Endothelial cell of umbilical vein (primary cell): ENCODE measurements around the gene CSF2. TPM values are rescaled to one million over a fixed set of nuclear protein-coding genes. Genes with fewer than 3 reads are reported as not detected.

Experiments
- BruUV-seq: library from RNA; stranded (reverse); fragments of 400-500 nt; replicated peaks from 2 replicates; lab custom pipeline; 2021; lab: Mats Ljungman, UMichigan
- CTCF ChIA-PET: fragments of 300-600, 350-600 bp; sonication (Branson Sonifier 250); formaldehyde crosslinking; loops from one replicate; lab custom pipeline; 2021; ENCODE audit warnings: antibody characterized with exemption, inconsistent platforms; lab: Charles Lee
- POLR2A ChIA-PET: fragments of 300-600, 350-600 bp; sonication (Branson Sonifier 250); formaldehyde crosslinking; loops from one replicate; lab custom pipeline; 2021; ENCODE audit warnings: antibody characterized with exemption, inconsistent platforms; lab: Charles Lee
- DNase-seq: peaks from one replicate; pipeline ENCODE4 v3.0.0-alpha.2; 2011; ENCODE audit warnings: low read depth, low spot score
- FAIRE-seq: peaks from 2 replicates; lab custom pipeline; 2011; peaks lifted over from hg19 to GRCh38; lab: Jason Lieb, UNC
- H2AFZ ChIP-seq: 2 replicates; pipeline ENCODE4 v1.6.0; 2012; ENCODE audit warnings: low read depth, low read length, control low read depth, inconsistent platforms
- H3K27ac ChIP-seq: 2 replicates; pipeline ENCODE4 v1.5.1; 2011; ENCODE audit warnings: low read depth, mild to moderate bottlenecking, control low read depth, low read length, moderate library complexity; ENCODE audit not compliant: insufficient read depth
- H3K27me3 ChIP-seq, 2 experiments: 2 replicates each; pipeline versions ENCODE4 v1.6.0 to v1.6.1; 2011; ENCODE audit warnings: low read length in 2 of 2, mixed read lengths in 1 of 2; ENCODE audit not compliant: control insufficient read depth in 2 of 2, insufficient read depth in 2 of 2
- H3K36me3 ChIP-seq, 2 experiments: 2 replicates in 1 of 2; 3 replicates in 1 of 2; pipeline ENCODE4 v1.5.1; 2011; ENCODE audit warnings: low read length in 2 of 2, mild to moderate bottlenecking in 1 of 2, moderate library complexity in 1 of 2; ENCODE audit not compliant: control insufficient read depth in 2 of 2, insufficient read depth in 2 of 2; ENCODE audit errors: extremely low read depth in 1 of 2
- H3K4me1 ChIP-seq: 3 replicates; pipeline ENCODE4 v1.5.1; 2011; ENCODE audit warnings: mild to moderate bottlenecking, low read length; ENCODE audit not compliant: control insufficient read depth, insufficient read depth; ENCODE audit errors: extremely low read depth
- H3K4me2 ChIP-seq: 2 replicates; pipeline ENCODE4 v1.6.1; 2011; ENCODE audit warnings: low read length, control low read depth, mixed read lengths; ENCODE audit not compliant: insufficient read depth
- H3K4me3 ChIP-seq, 3 experiments: fragments of 200-600 bp in 1 of 3; sonication (generic), shearing (Covaris generic) in 1 of 3; replicated peaks in 1 of 3; 2 replicates each; pipeline ENCODE4 v1.5.1; 2011 to 2016; ENCODE audit warnings: control low read depth in 3 of 3, low read length in 3 of 3, mild to moderate bottlenecking in 2 of 3, inconsistent platforms in 1 of 3, low read depth in 1 of 3, moderate library complexity in 1 of 3; ENCODE audit not compliant: insufficient read depth in 1 of 3
- H3K79me2 ChIP-seq: 2 replicates; pipeline ENCODE4 v1.6.0; 2012; ENCODE audit warnings: low read length, inconsistent platforms; ENCODE audit not compliant: control insufficient read depth, insufficient read depth
- H3K9ac ChIP-seq: replicated peaks from 2 replicates; pipeline ENCODE3; 2011; ENCODE audit warnings: low read length, control low read depth; ENCODE audit not compliant: insufficient read depth; ENCODE audit errors: extremely low read depth
- H3K9me1 ChIP-seq: replicated peaks from 3 replicates; pipeline ENCODE4 v1.6.0; 2011; ENCODE audit warnings: mild to moderate bottlenecking, low read length; ENCODE audit not compliant: control insufficient read depth, insufficient read depth; ENCODE audit errors: extremely low read depth
- H3K9me3 ChIP-seq: replicated peaks from 2 replicates; pipeline ENCODE4 v1.5.1; 2012; ENCODE audit warnings: low read length, inconsistent platforms; ENCODE audit not compliant: control insufficient read depth, insufficient read depth
- H4K20me1 ChIP-seq: replicated peaks from 2 replicates; pipeline ENCODE3; 2011; ENCODE audit warnings: mild to moderate bottlenecking, low read length; ENCODE audit not compliant: control insufficient read depth, insufficient read depth; ENCODE audit errors: extremely low read depth
- EZH2 ChIP-seq: IDR thresholded peaks from 2 replicates; pipeline ENCODE4 v1.6.1; 2012; ENCODE audit warnings: borderline replicate concordance, low read depth, mild to moderate bottlenecking, moderate library complexity, low read length, inconsistent platforms; ENCODE audit not compliant: severe bottlenecking
- FOS ChIP-seq: IDR thresholded peaks from 2 replicates; pipeline ENCODE4 v1.6.1; 2011; ENCODE audit warnings: mild to moderate bottlenecking, low read length, moderate library complexity, borderline replicate concordance; ENCODE audit not compliant: insufficient read depth
- GATA2 ChIP-seq: IDR thresholded peaks from 2 replicates; pipeline ENCODE4 v1.7.0; 2011; ENCODE audit warnings: low read depth, mild to moderate bottlenecking, moderate library complexity, mixed read lengths, low read length; ENCODE audit not compliant: insufficient read length, insufficient read depth
- MYC ChIP-seq: IDR thresholded peaks from one replicate; pipeline ENCODE4 v1.6.1; 2011; ENCODE audit warnings: mild to moderate bottlenecking, low read depth, low read length
- POLR2AphosphoS5 ChIP-seq: IDR thresholded peaks from 2 replicates; pipeline ENCODE4 v1.6.1; 2012; ENCODE audit warnings: low read depth, mild to moderate bottlenecking, control low read depth, low read length, moderate library complexity; ENCODE audit not compliant: insufficient read depth
- dilution Hi-C: fragments of 300-500 bp; cut with MboI; formaldehyde crosslinking; loops from one replicate; pipeline ENCODE4 v1.15.0; 2019; ENCODE audit warnings: low sequenced_read_pairs; ENCODE audit not compliant: extremely low pct_ligation_motif_present
- intact Hi-C: fragments of 100-400 bp; cut with micrococcal nuclease; formaldehyde crosslinking; loops from one replicate; pipeline ENCODE4 v1.10.0; 2022
- polyA plus RNA-seq, 4 experiments: library from polyadenylated mRNA; depleted of rRNA in 3 of 4; stranded (reverse) in 3 of 4; unstranded in 1 of 4; fragments of >200 nt; gene quantifications; 2 replicates each; pipeline versions ENCODE4 v1.2.1 to v1.2.3, GENCODE V29; 2011 to 2012; ENCODE audit warnings: missing spikeins in 1 of 4
- total RNA-seq: library from RNA; stranded (reverse); gene quantifications from 2 replicates; pipeline ENCODE4 v1.2.3, GENCODE V29; 2021
- TF ChIP-seq, protein P1 (sequence below): IDR thresholded peaks from 2 replicates; pipeline ENCODE4 v1.6.1; 2011; ENCODE audit not compliant: insufficient read depth, insufficient read length

The CSF2 gene
- total and polyA plus RNA-seq, 2 donors (not counting 3 experiments of a cell fraction or from before 2014, with no cell fraction given): not detected

DNA sequence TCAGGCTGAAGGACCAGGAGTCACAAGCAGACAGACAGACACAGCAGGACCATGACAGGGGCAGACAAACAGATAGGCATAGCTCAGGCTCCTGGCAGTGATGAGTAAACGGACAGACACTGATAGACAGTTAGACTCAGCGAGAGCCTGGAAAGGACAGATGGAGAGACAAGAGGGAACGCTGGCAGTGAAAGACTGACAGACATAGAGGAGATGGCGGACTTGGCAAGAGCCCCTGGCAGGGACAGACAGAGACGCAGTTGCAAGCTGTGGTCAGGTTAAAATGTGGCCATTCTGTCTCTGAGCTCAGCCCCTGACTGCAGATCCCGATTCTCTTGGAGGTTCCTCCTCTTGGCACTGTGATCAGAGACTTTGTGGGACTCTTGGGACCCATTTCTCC, 13.6 kb downstream of the CSF2 start:
- FAIRE-seq (no peak), DNase-seq (peak; percentile 28)
- no TSS peak for BruUV-seq
- H3K9me3 ChIP-seq: no peaks in the 10 kb centered on the region
- TF ChIP-seq GATA2: no peak
- no peak for TF ChIP-seq POLR2AphosphoS5
- TF ChIP-seq, protein P1, sequence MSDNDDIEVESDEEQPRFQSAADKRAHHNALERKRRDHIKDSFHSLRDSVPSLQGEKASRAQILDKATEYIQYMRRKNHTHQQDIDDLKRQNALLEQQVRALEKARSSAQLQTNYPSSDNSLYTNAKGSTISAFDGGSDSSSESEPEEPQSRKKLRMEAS: no peak
- TF ChIP-seq FOS: no peak
- no peak for TF ChIP-seq EZH2
- no peaks in the 10 kb centered on the region for H4K20me1 ChIP-seq
- dilution Hi-C loops (no loop called here), intact Hi-C loops (loop anchor here (5.0 kb wide), 2 partner anchors 95 to 175 kb away; no protein-coding TSS in a partner anchor)
- peaks cover 26% of the 10 kb centered on the region for H3K4me1 ChIP-seq
- CTCF ChIA-PET: interaction anchor here (1.2 to 2.3 kb wide), 8 partner anchors 8 to 301 kb away, joined by 3 to 12 read pairs (median 7); partner anchors contain the start of gene CSF2
- no peak overlapping the region for H3K9ac ChIP-seq
- no peak overlapping the region for H2AFZ ChIP-seq
- H3K79me2 ChIP-seq: no peaks in the 10 kb centered on the region
- H3K36me3 ChIP-seq: no peaks in the 10 kb centered on the region
- POLR2A ChIA-PET: no interaction called here
- H3K4me3 ChIP-seq: no peak overlapping the region
- no peak overlapping the region for H3K4me2 ChIP-seq
- no peaks in the 10 kb centered on the region for H3K9me1 ChIP-seq
- H3K27me3 ChIP-seq: no peaks in the 10 kb centered on the region
- H3K27ac ChIP-seq: peak overlapping the region; percentile 91

DNA sequence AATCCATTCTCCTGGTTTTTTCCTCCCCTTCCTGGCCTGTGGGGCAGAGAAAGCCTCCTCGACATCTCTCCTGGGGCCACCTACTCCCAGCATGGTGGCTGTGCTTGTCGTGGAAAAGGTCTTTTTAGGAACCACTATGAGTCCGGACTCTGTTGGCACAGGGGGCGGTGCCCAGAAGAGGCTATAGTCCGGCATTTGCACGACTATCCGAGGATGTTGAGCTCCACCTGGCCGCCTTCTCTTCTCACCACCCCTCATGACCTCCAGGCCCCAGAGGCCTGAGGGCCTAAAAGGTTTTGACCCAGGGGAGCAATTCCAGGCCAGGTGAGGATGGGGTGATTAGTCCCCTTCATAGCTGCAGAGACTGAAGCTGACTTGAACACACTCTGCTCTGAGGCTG, 14.1 kb downstream of the CSF2 start:
- Histone ChIP-seq H2AFZ (no peak overlapping the region), H3K79me2 (no peaks in the 10 kb centered on the region), H3K9me3 (no peaks in the 10 kb centered on the region), H4K20me1 (no peaks in the 10 kb centered on the region), H3K4me3 (no peak overlapping the region), H3K9me1 (no peaks in the 10 kb centered on the region), H3K27ac (no peak overlapping the region), H3K27me3 (no peaks in the 10 kb centered on the region), H3K4me2 (no peak overlapping the region), H3K9ac (no peak overlapping the region), H3K4me1 (peaks cover 26% of the 10 kb centered on the region), H3K36me3 (no peaks in the 10 kb centered on the region)
- intact Hi-C loops: loop anchor here (5.0 kb wide), 2 partner anchors 95 to 175 kb away; no protein-coding TSS in a partner anchor
- dilution Hi-C loops: no loop called here
- BruUV-seq: no TSS peak
- ChIA-PET POLR2A (no interaction called here), CTCF (interaction anchor here (1.2 to 2.3 kb wide), 3 partner anchors 8 to 47 kb away, joined by 4 to 9 read pairs (median 6); no protein-coding TSS in a partner anchor)
- TF ChIP-seq MYC (no peak), GATA2 (no peak), POLR2AphosphoS5 (no peak)
- FAIRE-seq (no peak), DNase-seq (no peak)
